SU-DHL-6 (cell line): ENCODE measurements around the gene TUBB2B.

Experiments
- EZH2phosphoT487 ChIP-seq: fragments of 200-600 bp; sonication (generic), shearing (Covaris generic); conservative IDR thresholded peaks from 2 replicates; pipeline ENCODE4 v1.6.1; 2018; ENCODE audit warnings: mild to moderate bottlenecking, antibody characterized with exemption, low read length, moderate library complexity, mixed read lengths
- TF ChIP-seq, protein P1 (sequence below): fragments of 200-600 bp; sonication (generic); IDR thresholded peaks from one replicate; pipeline ENCODE4 v1.5.1; 2017; ENCODE audit warnings: antibody characterized with exemption, mild to moderate bottlenecking, low read length, moderate library complexity; ENCODE audit not compliant: insufficient read depth, poor library complexity, severe bottlenecking

DNA sequence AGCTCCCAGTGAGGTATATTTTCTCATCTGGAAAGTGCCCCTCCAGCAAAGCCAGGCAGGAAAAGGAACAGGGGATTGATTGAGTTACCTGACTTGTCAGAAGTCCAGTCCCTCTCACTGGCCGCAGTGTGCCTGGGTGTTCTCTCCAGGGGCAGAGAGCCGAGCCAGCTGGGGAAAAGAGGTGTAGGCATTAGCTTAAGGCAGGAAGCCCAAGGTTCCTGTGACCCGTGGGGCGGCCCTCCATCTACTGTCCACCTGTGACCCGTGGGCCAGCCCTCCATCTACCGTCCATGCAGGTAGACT lies 34.0 kb upstream of the TUBB2B start:
- TF ChIP-seq, protein P1, sequence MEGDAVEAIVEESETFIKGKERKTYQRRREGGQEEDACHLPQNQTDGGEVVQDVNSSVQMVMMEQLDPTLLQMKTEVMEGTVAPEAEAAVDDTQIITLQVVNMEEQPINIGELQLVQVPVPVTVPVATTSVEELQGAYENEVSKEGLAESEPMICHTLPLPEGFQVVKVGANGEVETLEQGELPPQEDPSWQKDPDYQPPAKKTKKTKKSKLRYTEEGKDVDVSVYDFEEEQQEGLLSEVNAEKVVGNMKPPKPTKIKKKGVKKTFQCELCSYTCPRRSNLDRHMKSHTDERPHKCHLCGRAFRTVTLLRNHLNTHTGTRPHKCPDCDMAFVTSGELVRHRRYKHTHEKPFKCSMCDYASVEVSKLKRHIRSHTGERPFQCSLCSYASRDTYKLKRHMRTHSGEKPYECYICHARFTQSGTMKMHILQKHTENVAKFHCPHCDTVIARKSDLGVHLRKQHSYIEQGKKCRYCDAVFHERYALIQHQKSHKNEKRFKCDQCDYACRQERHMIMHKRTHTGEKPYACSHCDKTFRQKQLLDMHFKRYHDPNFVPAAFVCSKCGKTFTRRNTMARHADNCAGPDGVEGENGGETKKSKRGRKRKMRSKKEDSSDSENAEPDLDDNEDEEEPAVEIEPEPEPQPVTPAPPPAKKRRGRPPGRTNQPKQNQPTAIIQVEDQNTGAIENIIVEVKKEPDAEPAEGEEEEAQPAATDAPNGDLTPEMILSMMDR: no peak
- TF ChIP-seq EZH2phosphoT487: no peak
